Fibroblast of gingiva (primary cell): Measurements from ENCODE around the gene U2AF1.
"Not testable (repeated sequence)": the region's sequence is repeated elsewhere in the genome, so short reads cannot be mapped to it uniquely, and the experiment has no call there.

ENCODE experiments used
- DNase-seq: peaks from one replicate; pipeline ENCODE4 v3.0.0-alpha.2; 2011; ENCODE audit warnings: low read depth

The U2AF1 gene

GRCh38 chr21:43076643-43077042 lies 30.7 kb downstream of the U2AF1 start:
- not testable (repeated sequence) for DNase-seq

- not testable (repeated sequence) for DNase-seq
Observed at GRCh38 chr21:43076023-43076637, 31.2 kb downstream of the U2AF1 start.

- DNase-seq = not testable (repeated sequence)
Observed at GRCh38 chr21:43075170-43076022, 32.0 kb downstream of the U2AF1 start, which contains the start of gene CBS. Gene CBS, minus strand, starts transcription at chr21:43075835. Its CDS starts 3,642 bp downstream, at chr21:43072193.

- DNase-seq = not testable (repeated sequence)
Observed at GRCh38 chr21:43074401-43075169, 32.8 kb downstream of the U2AF1 start.

- DNase-seq = not testable (repeated sequence)
Observed at GRCh38 chr21:43072742-43073141, 34.6 kb downstream of the U2AF1 start.

GRCh38 chr21:43069682-43070081 lies 37.7 kb downstream of the U2AF1 start:
- DNase-seq = not testable (repeated sequence)

GRCh38 chr21:43068065-43068464 lies 39.3 kb downstream of the U2AF1 start:
- not testable (repeated sequence) for DNase-seq

- not testable (repeated sequence) for DNase-seq
Observed at GRCh38 chr21:43066690-43067089, 40.7 kb downstream of the U2AF1 start.

- DNase-seq = not testable (repeated sequence)
Observed at GRCh38 chr21:43065991-43066390, 41.4 kb downstream of the U2AF1 start.

GRCh38 chr21:43064265-43064917 lies 43.0 kb downstream of the U2AF1 start:
- not testable (repeated sequence) for DNase-seq

- DNase-seq = not testable (repeated sequence)
Observed at GRCh38 chr21:43062955-43063664, 44.3 kb downstream of the U2AF1 start.

- not testable (repeated sequence) for DNase-seq
Observed at GRCh38 chr21:43053112-43053511, 54.3 kb downstream of the U2AF1 start.

- DNase-seq = not testable (repeated sequence)
Observed at GRCh38 chr21:43045876-43046821, 61.2 kb downstream of the U2AF1 start.

GRCh38 chr21:43045165-43045875 lies 62.0 kb downstream of the U2AF1 start:
- DNase-seq = not testable (repeated sequence)

- DNase-seq = not testable (repeated sequence)
Observed at GRCh38 chr21:43044547-43044946, 62.8 kb downstream of the U2AF1 start.

- DNase-seq = not testable (repeated sequence)
Observed at GRCh38 chr21:43043291-43043690, 64.1 kb downstream of the U2AF1 start.
